Heart left ventricle (tissue), 16 donors: Measurements from ENCODE around the gene PCSK6. TPM values are rescaled to one million over a fixed set of nuclear protein-coding genes. Genes with fewer than 3 reads are reported as not detected.

Experiments
- ATAC-seq, 4 donors: fragments of 200-7000 bp; cut with Tn5 transposase; one replicate each; pipeline ENCODE4 v1.9.1; 2020 to 2022; ENCODE audit warnings: moderate library complexity in 4 of 4, mild to moderate bottlenecking in 3 of 4, moderate number of reproducible peaks in 1 of 4
- DNase-seq, 5 donors: peaks; one replicate each; pipeline ENCODE4 v3.0.0-alpha.2; 2020
- H3K27ac ChIP-seq, 12 donors: fragments of 200-600 bp; sonication (generic) in 4 of 12; one replicate each; pipeline versions ENCODE4 v1.5.0 to v1.8.0; 2016 to 2022; ENCODE audit warnings: mild to moderate bottlenecking in 2 of 12
- H3K27me3 ChIP-seq, 9 donors: fragments of 200-600 bp; sonication (generic) in 2 of 9; one replicate each; pipeline versions ENCODE4 v1.5.1 to v1.8.0; 2016 to 2022; ENCODE audit warnings: mild to moderate bottlenecking in 3 of 9
- H3K36me3 ChIP-seq, 9 donors: fragments of 200-600 bp; sonication (generic) in 2 of 9; one replicate each; pipeline versions ENCODE4 v1.5.0 to v1.8.0; 2018 to 2022; ENCODE audit warnings: mild to moderate bottlenecking in 2 of 9
- H3K4me1 ChIP-seq, 12 donors: fragments of 200-600 bp; sonication (generic) in 4 of 12; one replicate each; pipeline versions ENCODE4 v1.5.0 to v1.8.0; 2016 to 2022; ENCODE audit warnings: mild to moderate bottlenecking in 3 of 12
- H3K4me3 ChIP-seq, 12 donors: fragments of 200-600 bp; sonication (generic) in 4 of 12; one replicate each; pipeline versions ENCODE4 v1.5.0 to v1.8.0; 2017 to 2022; ENCODE audit warnings: mild to moderate bottlenecking in 9 of 12, moderate library complexity in 4 of 12
- H3K9me3 ChIP-seq, 12 donors: fragments of 200-600 bp; sonication (generic) in 4 of 12; one replicate each; pipeline versions ENCODE4 v1.5.0 to v1.8.0; 2016 to 2022; ENCODE audit warnings: mild to moderate bottlenecking in 1 of 12
- POLR2A ChIP-seq, 2 donors: fragments of 450-650 bp; IDR thresholded peaks; one replicate each; pipeline ENCODE4 v1.6.1; 2017; ENCODE audit warnings: antibody characterized with exemption in 2 of 2, mild to moderate bottlenecking in 2 of 2, moderate library complexity in 2 of 2
- WGBS, 4 donors: extraction: QIAGEN DNeasy Blood & Tissue Kit in 2 of 4; methylation state at CpG; one replicate each; pipeline versions ENCODE4 v1.1.5 to v1.1.7; 2013 to 2018; 5-methylcytosine and 5-hydroxymethylcytosine counted together
- intact Hi-C, 10 donors: fragments of 100-400 bp; cut with DNase I; formaldehyde crosslinking; loops; one replicate each; pipeline versions ENCODE4 v1.11.1 to v1.14.2; 2022
- polyA plus RNA-seq, 2 donors: library from polyadenylated mRNA; stranded (reverse); fragments of 200-250 nt; gene quantifications; one replicate each; pipeline ENCODE4 v1.2.3, GENCODE V29; 2013
- total RNA-seq, 9 donors: library from RNA; depleted of rRNA in 2 of 9; stranded (reverse); fragments of >200 nt in 2 of 9; fragmentation: NEBNext Ultra II Directional in 3 of 9; extraction: Animal tissue kit (Norgen Biotek cat#: 25700) in 3 of 9; gene quantifications; one replicate each; pipeline versions ENCODE4 v1.1.0 to v1.2.4, GENCODE V29; 2016 to 2023
- TF ChIP-seq, protein P1 (sequence below), 12 donors: fragments of 200-600 bp; sonication (generic) in 4 of 12; IDR thresholded peaks; one replicate each; pipeline versions ENCODE4 v1.5.0 to v1.8.0; 2018 to 2022; ENCODE audit warnings: antibody characterized with exemption in 12 of 12, mild to moderate bottlenecking in 5 of 12
- donor health status: ischemic (EF 13 %, LVEDD 7.1; RV severe dilation, severe dysfunction).
- donor health status: healthy with polysubstance abuse.
- donor health status: DM: no; HTN: yes; CAD: no.
- donor health status: DM: no; HTN: no; CAD: no.
- donor health status: ischemic (EF 25% LVEDD 6.9; RV normal size, moderate dysfunction).
- donor health status: ischemic (EF 25% LVEDD 5.7; RV mildly dilated, moderate dysfunction).
- donor health status: healthy.
- donor health status: DM: yes; HTN: yes; CAD: no.
- donor health status: ischemic (EF 35%, LVEDD 5.7; RV mildly dilated, moderate dysfunction).
- donor health status: nonischemic (EF 11% LVEDD 7.7; RV severe dilation, severe dysfunction).
- donor health status: DM: yes; HTN: yes; CAD: no.
- donor health status: PGD.
- donor health status: ischemic (EF 29% LVEDD 5.4; RV normal size, mild dysfunction).
- donor health status: nonischemic (EF 23%, LVEDD 6.1; RV moderate dilation, normal function).

The PCSK6 gene
- total and polyA plus RNA-seq, 11 donors, result 7.3 to 41.7 (median 22.3) TPM

DNA sequence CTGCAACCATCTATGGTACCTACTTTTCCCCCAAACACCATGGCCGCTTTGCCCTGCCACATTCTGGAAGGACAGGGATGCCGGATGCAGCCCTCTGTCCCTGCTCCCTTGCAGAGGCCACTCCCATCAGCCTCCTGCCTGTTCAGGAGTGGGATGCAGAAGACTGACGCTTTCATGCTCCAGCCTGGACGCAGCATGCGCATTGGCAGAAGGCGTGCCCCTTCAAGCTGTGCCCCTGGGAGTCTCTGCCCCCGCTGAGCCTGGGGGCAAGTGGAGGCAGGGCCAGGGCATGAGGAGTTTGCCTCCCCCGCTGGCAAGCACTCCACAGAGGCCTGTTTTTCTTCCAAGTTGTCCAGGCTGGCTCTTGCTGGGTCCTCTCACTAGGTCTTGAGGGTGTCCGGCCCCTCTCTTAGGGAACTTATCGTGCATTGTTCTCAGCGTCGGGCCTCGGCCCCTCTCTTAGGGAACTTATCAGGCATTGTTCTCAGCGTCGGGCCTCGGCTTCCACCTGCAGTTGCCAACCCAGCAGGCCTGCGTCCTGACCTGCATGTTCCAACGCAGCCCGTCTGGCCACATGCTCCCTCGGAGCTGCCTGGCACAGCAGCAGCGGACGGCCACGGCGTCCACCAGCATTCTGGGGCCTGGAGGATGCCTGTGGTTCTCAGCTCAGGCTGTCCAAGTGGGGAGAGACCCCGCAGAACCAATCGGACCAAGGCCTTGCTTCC, 179.9 kb downstream of the PCSK6 start:
- peaks cover 0 to 10% (median 0%) of the 10 kb centered on the region in 9 donors for H3K36me3 ChIP-seq
- DNase-seq (peak in 1 of 5 donors; percentile 4), ATAC-seq (no peak)
- H3K27me3 ChIP-seq, result peaks cover 0 to 7% (median 0%) of the 10 kb centered on the region in 9 donors
- H3K27ac ChIP-seq, result no peak overlapping the region
- 84 to 93% (median 87%) methylated on average over 24 to 26 of the region's 26 CpGs for WGBS, 4 donors
- intact Hi-C loops, result loop anchor here in 2 of 10 donors (10.0 kb wide), 2 partner anchors 115 to 185 kb away; no protein-coding TSS in a partner anchor
- no peaks in the 10 kb centered on the region for H3K4me1 ChIP-seq
- no peak overlapping the region for H3K4me3 ChIP-seq
- H3K9me3 ChIP-seq, result no peaks in the 10 kb centered on the region
- TF ChIP-seq, protein P1, sequence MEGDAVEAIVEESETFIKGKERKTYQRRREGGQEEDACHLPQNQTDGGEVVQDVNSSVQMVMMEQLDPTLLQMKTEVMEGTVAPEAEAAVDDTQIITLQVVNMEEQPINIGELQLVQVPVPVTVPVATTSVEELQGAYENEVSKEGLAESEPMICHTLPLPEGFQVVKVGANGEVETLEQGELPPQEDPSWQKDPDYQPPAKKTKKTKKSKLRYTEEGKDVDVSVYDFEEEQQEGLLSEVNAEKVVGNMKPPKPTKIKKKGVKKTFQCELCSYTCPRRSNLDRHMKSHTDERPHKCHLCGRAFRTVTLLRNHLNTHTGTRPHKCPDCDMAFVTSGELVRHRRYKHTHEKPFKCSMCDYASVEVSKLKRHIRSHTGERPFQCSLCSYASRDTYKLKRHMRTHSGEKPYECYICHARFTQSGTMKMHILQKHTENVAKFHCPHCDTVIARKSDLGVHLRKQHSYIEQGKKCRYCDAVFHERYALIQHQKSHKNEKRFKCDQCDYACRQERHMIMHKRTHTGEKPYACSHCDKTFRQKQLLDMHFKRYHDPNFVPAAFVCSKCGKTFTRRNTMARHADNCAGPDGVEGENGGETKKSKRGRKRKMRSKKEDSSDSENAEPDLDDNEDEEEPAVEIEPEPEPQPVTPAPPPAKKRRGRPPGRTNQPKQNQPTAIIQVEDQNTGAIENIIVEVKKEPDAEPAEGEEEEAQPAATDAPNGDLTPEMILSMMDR (IDR thresholded peaks at IDR 0.05), result no peak
- TF ChIP-seq POLR2A (IDR thresholded peaks at IDR 0.05), result no peak

DNA sequence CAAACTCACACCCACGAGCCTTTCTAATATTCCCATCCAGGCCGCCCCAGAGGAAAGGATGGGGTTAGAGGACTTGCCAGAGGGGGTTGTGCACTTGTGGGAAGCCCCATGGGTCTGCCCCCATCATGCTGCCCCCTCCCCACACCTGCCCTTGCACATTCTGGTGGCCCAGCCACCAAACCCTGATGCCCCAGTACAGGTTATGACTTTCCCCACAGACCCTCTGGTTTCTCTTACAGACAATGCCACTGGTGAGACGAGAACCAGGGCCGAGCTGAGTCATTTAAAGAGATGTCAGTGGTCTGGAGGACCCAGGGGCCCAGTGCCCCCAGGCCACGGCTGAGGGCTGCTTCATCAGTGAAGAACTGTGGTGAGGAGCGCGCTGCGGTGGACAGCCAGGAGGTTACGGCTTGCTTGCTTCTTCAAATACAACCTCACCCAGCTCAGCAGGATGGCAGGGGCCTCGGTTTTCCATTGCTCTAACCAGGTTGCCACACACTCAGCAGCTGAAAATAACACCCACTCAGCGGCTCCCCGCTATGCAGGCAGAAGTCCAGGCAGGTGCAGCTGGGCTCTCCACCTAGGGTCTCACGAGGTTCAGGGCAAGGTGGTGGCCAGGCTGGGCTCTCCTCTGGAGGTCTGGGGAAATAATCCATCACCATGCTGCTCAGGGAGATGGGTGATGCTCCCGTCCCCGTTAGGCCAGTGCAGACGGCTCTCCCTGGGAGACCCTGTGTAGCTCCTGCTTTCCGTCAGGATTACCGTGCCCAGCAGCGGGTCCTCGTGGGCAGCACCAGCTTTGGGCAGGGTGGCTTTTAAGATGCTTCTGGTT, 180.7 kb downstream of the PCSK6 start:
- H3K27ac ChIP-seq, result no peak overlapping the region
- 88 to 91% (median 90%) methylated on average over 14 to 20 of the region's 20 CpGs for WGBS, 4 donors
- peaks cover 0 to 7% (median 0%) of the 10 kb centered on the region in 9 donors for H3K27me3 ChIP-seq
- intact Hi-C loops, result loop anchor here in 1 of 10 donors (10.0 kb wide), 1 partner anchor 186 kb away; no protein-coding TSS in a partner anchor
- TF ChIP-seq POLR2A (IDR thresholded peaks at IDR 0.05), result no peak
- TF ChIP-seq, protein P1 (IDR thresholded peaks at IDR 0.05), result no peak
- H3K9me3 ChIP-seq, result no peaks in the 10 kb centered on the region
- H3K4me3 ChIP-seq, result no peak overlapping the region
- ATAC-seq (no peak), DNase-seq (peak in 1 of 5 donors; percentile 3)
- no peaks in the 10 kb centered on the region for H3K4me1 ChIP-seq
- peaks cover 0 to 6% (median 0%) of the 10 kb centered on the region in 9 donors for H3K36me3 ChIP-seq

DNA sequence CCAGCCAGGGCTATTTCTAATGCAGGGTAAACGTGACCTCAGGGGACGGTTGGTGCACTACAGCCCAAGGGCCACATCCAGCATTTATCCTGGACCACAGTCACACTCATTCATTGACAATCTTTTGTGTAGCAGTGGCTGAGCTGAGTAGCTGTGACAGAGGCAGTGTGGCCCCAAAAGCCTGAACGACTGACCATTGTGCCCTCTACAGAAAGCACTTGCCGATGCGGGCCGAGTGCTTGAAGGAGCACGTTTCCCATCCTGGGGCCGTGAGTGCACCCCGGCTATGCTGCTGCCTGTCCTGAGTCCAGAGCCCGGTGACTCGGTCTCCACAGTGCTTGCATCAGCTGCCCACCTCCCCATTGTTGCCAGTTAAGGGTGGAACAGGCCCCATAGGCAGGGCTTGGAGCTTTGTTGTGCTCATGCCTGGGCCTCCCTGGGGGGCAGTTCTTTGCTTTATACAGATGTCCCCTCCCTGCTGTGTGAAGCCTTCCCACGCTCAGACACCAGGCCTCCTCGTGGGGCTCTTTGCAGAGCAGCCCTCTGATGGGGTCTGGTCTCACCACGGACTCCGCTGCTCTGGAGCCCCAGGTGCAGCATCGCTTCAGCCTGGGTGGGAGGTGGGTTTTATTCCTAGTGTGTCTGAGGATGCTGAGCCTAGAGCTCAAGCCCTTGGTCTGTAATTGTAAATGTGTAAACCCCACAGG, 181.5 kb downstream of the PCSK6 start:
- Histone ChIP-seq H3K27ac (no peak overlapping the region), H3K4me3 (no peak overlapping the region), H3K4me1 (no peaks in the 10 kb centered on the region), H3K27me3 (peaks cover 0 to 7% (median 0%) of the 10 kb centered on the region in 9 donors), H3K36me3 (peaks cover 0 to 6% (median 0%) of the 10 kb centered on the region in 9 donors), H3K9me3 (no peaks in the 10 kb centered on the region)
- peak in 1 of 5 donors; percentile 3 for DNase-seq
- no peak for TF ChIP-seq POLR2A (IDR thresholded peaks at IDR 0.05)
- TF ChIP-seq, protein P1 (IDR thresholded peaks at IDR 0.05), result no peak
- intact Hi-C loops, result loop anchor here in 1 of 10 donors (10.0 kb wide), 1 partner anchor 187 kb away; no protein-coding TSS in a partner anchor
- 79 to 86% (median 81%) methylated on average over 9 to 16 of the region's 16 CpGs for WGBS, 4 donors
- no peak for ATAC-seq
